ENCODE measurements around the gene FGD2. TPM values are rescaled to one million over a fixed set of nuclear protein-coding genes. Genes with fewer than 3 reads are reported as not detected.

Gene FGD2
- total RNA-seq, 1 experiment from 2014 or later: 0.44 TPM

- no TSS peak for BruUV-seq (replicated peaks)
- POLR2A ChIA-PET (ENCODE audit: unreplicated experiment): no interaction called here
- no peak overlapping the region for H3K4me3 ChIP-seq (ENCODE audit: low read length)
- no peaks in the 10 kb centered on the region for H3K9me3 ChIP-seq (ENCODE audit: low read length)
- H3K27ac ChIP-seq (ENCODE audit: low read length): no peak overlapping the region
- H3K9ac ChIP-seq (ENCODE audit: low read length): no peak overlapping the region
- no peak overlapping the region for H3K4me2 ChIP-seq (ENCODE audit: low read length)
- H2AFZ ChIP-seq (ENCODE audit: low read length): no peak overlapping the region
- H4K20me1 ChIP-seq (ENCODE audit: low read length): no peaks in the 10 kb centered on the region
- H3K79me2 ChIP-seq (ENCODE audit: low read length): no peaks in the 10 kb centered on the region
- H3K36me3 ChIP-seq (ENCODE audit: low read depth, low read length): no peaks in the 10 kb centered on the region
- no peaks in the 10 kb centered on the region for H3F3A ChIP-seq (ENCODE audit: low read length, unreplicated experiment)
- H3K4me1 ChIP-seq (ENCODE audit: insufficient read depth, low read length): no peaks in the 10 kb centered on the region
- CTCF ChIA-PET: no interaction called here
- TF ChIP-seq EZH2 (IDR thresholded peaks at IDR 0.05; ENCODE audit: low read length, unreplicated experiment): no peak
- TF ChIP-seq CTCF (conservative IDR thresholded peaks at IDR 0.05; ENCODE audit: low read depth, low read length): no peak
- TF ChIP-seq EZH2phosphoT487 (IDR thresholded peaks at IDR 0.05; ENCODE audit: borderline replicate concordance, low read length): no peak
- DNase-seq (no peak), ATAC-seq (no peak)
- no peaks in the 10 kb centered on the region for H3K27me3 ChIP-seq (ENCODE audit: low read length)
- intact Hi-C loops (cut with micrococcal nuclease): no loop called here
- no peaks in the 10 kb centered on the region for H3K9me2 ChIP-seq (replicated peaks; ENCODE audit: low read length)
Measured at GRCh38 chr6:37077905-37078296, 72.4 kb downstream of the FGD2 start.

Other genes with a start within 250 kb of the FGD2 start
- 0.29 TPM in 1 of 2 replicates, not detected in the other for gene CPNE5, start 166.2 kb upstream of the FGD2 start, total RNA-seq (2014; rRNA removed)
- 37.3 and 39.9 TPM in 2 replicates for gene PPIL1, start 130.9 kb upstream of the FGD2 start, total RNA-seq (2014; rRNA removed)
- 23.2 and 27.8 TPM in 2 replicates for gene C6orf89, start 119.7 kb upstream of the FGD2 start, total RNA-seq (2014; rRNA removed)
- 0.07 TPM in 1 of 2 replicates, not detected in the other for gene PI16, start 50.9 kb upstream of the FGD2 start, total RNA-seq (2014; rRNA removed)
- gene MTCH1, start 19.5 kb upstream of the FGD2 start, total RNA-seq (2014; rRNA removed): 253 and 264 TPM in 2 replicates
- 74.1 and 93.3 TPM in 2 replicates for gene PIM1, start 164.5 kb downstream of the FGD2 start, total RNA-seq (2014; rRNA removed)